Astrocyte (in vitro differentiated cells and primary cell): Measurements from ENCODE around the gene HSF2BP.

Source experiments
- CTCF ChIP-seq: IDR thresholded peaks from 2 replicates; pipeline ENCODE4 v1.5.1; 2011; ENCODE audit warnings: low read depth, mild to moderate bottlenecking, inconsistent platforms, low read length, moderate library complexity; ENCODE audit not compliant: insufficient read depth
- EZH2 ChIP-seq: IDR thresholded peaks from 2 replicates; pipeline ENCODE4 v1.6.1; 2012; ENCODE audit warnings: mild to moderate bottlenecking, low read length, inconsistent platforms; ENCODE audit not compliant: insufficient read depth

- TF ChIP-seq CTCF: no peak
- no peak for TF ChIP-seq EZH2
Measured at GRCh38 chr21:43657355-43658087, 1.8 kb downstream of the HSF2BP start.
